Liver (tissue), 3 donors: ENCODE measurements around the gene HTR6.

Source experiments
- EGR1 ChIP-seq, 2 donors: IDR thresholded peaks; 2 replicates each; pipeline ENCODE4 v1.6.1; 2016 to 2018; ENCODE audit warnings: antibody characterized with exemption in 2 of 2, low read depth in 2 of 2
- FOXA1 ChIP-seq: IDR thresholded peaks from 2 replicates; pipeline ENCODE4 v1.6.1; 2016; ENCODE audit warnings: antibody characterized with exemption
- JUND ChIP-seq, 2 donors: IDR thresholded peaks; 2 replicates each; pipeline ENCODE4 v1.6.1; 2016; ENCODE audit warnings: antibody characterized with exemption in 2 of 2
- RXRA ChIP-seq, 2 donors: IDR thresholded peaks; 2 replicates each; pipeline ENCODE4 v1.6.1; 2017 to 2018; ENCODE audit warnings: antibody characterized with exemption in 2 of 2, mild to moderate bottlenecking in 1 of 2
- SP1 ChIP-seq: IDR thresholded peaks from 2 replicates; pipeline ENCODE4 v1.6.1; 2018; ENCODE audit warnings: antibody characterized with exemption, mild to moderate bottlenecking
- TF ChIP-seq, protein P1 (sequence below): fragments of 150-350 bp; IDR thresholded peaks from 2 replicates; pipeline ENCODE4 v1.5.1; 2017; ENCODE audit warnings: improper control_type of control experiment, low read depth, low read length; ENCODE audit not compliant: missing input control
- TF ChIP-seq, protein P2 (sequence below): IDR thresholded peaks from 2 replicates; pipeline ENCODE4 v1.6.1; 2016; ENCODE audit warnings: antibody characterized with exemption
- TF ChIP-seq, protein P3 (sequence below): IDR thresholded peaks from 2 replicates; pipeline ENCODE4 v1.6.1; 2016; ENCODE audit warnings: antibody characterized with exemption
- donor health status: healthy.
- donor health status: healthy.

GRCh38 chr1:19616489-19616888 is 48.2 kb upstream of the HTR6 start:
- TF ChIP-seq, protein P1, sequence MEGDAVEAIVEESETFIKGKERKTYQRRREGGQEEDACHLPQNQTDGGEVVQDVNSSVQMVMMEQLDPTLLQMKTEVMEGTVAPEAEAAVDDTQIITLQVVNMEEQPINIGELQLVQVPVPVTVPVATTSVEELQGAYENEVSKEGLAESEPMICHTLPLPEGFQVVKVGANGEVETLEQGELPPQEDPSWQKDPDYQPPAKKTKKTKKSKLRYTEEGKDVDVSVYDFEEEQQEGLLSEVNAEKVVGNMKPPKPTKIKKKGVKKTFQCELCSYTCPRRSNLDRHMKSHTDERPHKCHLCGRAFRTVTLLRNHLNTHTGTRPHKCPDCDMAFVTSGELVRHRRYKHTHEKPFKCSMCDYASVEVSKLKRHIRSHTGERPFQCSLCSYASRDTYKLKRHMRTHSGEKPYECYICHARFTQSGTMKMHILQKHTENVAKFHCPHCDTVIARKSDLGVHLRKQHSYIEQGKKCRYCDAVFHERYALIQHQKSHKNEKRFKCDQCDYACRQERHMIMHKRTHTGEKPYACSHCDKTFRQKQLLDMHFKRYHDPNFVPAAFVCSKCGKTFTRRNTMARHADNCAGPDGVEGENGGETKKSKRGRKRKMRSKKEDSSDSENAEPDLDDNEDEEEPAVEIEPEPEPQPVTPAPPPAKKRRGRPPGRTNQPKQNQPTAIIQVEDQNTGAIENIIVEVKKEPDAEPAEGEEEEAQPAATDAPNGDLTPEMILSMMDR: no peak
- TF ChIP-seq RXRA (IDR thresholded peaks at IDR 0.05): no peak
- TF ChIP-seq, protein P2, sequence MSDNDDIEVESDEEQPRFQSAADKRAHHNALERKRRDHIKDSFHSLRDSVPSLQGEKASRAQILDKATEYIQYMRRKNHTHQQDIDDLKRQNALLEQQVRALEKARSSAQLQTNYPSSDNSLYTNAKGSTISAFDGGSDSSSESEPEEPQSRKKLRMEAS: no peak
- TF ChIP-seq, protein P3, sequence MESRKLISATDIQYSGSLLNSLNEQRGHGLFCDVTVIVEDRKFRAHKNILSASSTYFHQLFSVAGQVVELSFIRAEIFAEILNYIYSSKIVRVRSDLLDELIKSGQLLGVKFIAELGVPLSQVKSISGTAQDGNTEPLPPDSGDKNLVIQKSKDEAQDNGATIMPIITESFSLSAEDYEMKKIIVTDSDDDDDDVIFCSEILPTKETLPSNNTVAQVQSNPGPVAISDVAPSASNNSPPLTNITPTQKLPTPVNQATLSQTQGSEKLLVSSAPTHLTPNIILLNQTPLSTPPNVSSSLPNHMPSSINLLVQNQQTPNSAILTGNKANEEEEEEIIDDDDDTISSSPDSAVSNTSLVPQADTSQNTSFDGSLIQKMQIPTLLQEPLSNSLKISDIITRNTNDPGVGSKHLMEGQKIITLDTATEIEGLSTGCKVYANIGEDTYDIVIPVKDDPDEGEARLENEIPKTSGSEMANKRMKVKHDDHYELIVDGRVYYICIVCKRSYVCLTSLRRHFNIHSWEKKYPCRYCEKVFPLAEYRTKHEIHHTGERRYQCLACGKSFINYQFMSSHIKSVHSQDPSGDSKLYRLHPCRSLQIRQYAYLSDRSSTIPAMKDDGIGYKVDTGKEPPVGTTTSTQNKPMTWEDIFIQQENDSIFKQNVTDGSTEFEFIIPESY: no peak
- TF ChIP-seq JUND (IDR thresholded peaks at IDR 0.05): no peak
- TF ChIP-seq SP1: no peak
- TF ChIP-seq FOXA1: no peak
- no peak for TF ChIP-seq EGR1 (IDR thresholded peaks at IDR 0.05; ENCODE audit: low read depth in 2 of 2)
